Sigmoid colon (tissue), 4 donors: Measurements from ENCODE around the gene RRAD.

Experiments
- EP300 ChIP-seq, 4 donors: sonication (generic); formaldehyde crosslinking; IDR thresholded peaks; one replicate each; pipeline ENCODE4 v1.6.1; 2017; ENCODE audit warnings: antibody characterized with exemption in 4 of 4
- POLR2A ChIP-seq, 2 donors: fragments of 450-650 bp; IDR thresholded peaks; one replicate each; pipeline ENCODE4 v1.6.1; 2016; ENCODE audit warnings: antibody characterized with exemption in 2 of 2, mild to moderate bottlenecking in 2 of 2, moderate library complexity in 2 of 2
- POLR2AphosphoS5 ChIP-seq, 4 donors: sonication (generic); formaldehyde crosslinking; IDR thresholded peaks; one replicate each; pipeline ENCODE4 v1.6.1; 2017; ENCODE audit warnings: antibody characterized with exemption in 4 of 4
- TF ChIP-seq, protein P1 (sequence below), 4 experiments: fragments of 450-650 bp in 3 of 4; fragments of 200-600 bp in 1 of 4; IDR thresholded peaks; one replicate each; pipeline ENCODE4 v1.5.1; 2016 to 2019; ENCODE audit warnings: antibody characterized with exemption in 4 of 4, mild to moderate bottlenecking in 3 of 4, moderate library complexity in 2 of 4

DNA sequence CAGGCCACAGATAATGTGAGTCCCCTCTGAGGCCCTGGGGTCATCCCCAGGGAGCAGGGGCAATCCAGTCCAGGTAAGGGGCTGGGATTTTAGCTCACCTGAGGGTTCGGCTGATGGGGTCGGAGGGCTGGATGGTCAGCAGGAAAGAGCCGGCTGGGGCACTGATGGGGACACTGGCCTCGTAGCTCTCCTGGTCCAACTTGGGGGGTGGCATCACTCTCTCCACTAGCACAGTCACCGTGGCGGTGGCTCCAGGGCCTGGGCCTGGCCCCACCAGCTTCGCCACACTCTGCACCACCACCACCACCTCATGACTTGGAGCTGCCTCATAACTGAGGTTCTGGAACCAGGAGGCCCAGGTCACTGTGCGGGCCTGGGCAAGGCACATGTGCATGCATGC is 13.5 kb downstream of the RRAD start:
- TF ChIP-seq, protein P1, sequence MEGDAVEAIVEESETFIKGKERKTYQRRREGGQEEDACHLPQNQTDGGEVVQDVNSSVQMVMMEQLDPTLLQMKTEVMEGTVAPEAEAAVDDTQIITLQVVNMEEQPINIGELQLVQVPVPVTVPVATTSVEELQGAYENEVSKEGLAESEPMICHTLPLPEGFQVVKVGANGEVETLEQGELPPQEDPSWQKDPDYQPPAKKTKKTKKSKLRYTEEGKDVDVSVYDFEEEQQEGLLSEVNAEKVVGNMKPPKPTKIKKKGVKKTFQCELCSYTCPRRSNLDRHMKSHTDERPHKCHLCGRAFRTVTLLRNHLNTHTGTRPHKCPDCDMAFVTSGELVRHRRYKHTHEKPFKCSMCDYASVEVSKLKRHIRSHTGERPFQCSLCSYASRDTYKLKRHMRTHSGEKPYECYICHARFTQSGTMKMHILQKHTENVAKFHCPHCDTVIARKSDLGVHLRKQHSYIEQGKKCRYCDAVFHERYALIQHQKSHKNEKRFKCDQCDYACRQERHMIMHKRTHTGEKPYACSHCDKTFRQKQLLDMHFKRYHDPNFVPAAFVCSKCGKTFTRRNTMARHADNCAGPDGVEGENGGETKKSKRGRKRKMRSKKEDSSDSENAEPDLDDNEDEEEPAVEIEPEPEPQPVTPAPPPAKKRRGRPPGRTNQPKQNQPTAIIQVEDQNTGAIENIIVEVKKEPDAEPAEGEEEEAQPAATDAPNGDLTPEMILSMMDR (IDR thresholded peaks at IDR 0.05) = no peak
- TF ChIP-seq POLR2A (IDR thresholded peaks at IDR 0.05) (no peak), EP300 (IDR thresholded peaks at IDR 0.05) (no peak), POLR2AphosphoS5 (IDR thresholded peaks at IDR 0.05) (no peak)
